GM12878 (cell line): ENCODE data around the gene ZNF18. TPM values are rescaled to one million over a fixed set of nuclear protein-coding genes. Genes with fewer than 3 reads are reported as not detected.

Experiments
- ATAC-seq: fragments of 200-7000 bp; cut with Tn5 transposase; 3 replicates; pipeline ENCODE4 v1.9.1; 2020; ENCODE audit warnings: mild to moderate bottlenecking, moderate library complexity
- BruUV-seq: library from RNA; stranded (reverse); fragments of 400-500 nt; replicated peaks from 2 replicates; lab custom pipeline; 2021; lab: Mats Ljungman, UMichigan
- CTCF ChIA-PET: fragments of 300-600 bp; sonication (Branson Sonifier 250); formaldehyde crosslinking; extraction: SDS; loops from one replicate; lab custom pipeline; 2021; ENCODE audit warnings: inconsistent platforms; lab: Yijun Ruan, JAX
- POLR2A ChIA-PET: fragments of 350-600 bp; formaldehyde crosslinking; extraction: SDS; loops from one replicate; lab custom pipeline; 2021; ENCODE audit warnings: inconsistent platforms; lab: Charles Lee
- RAD21 ChIA-PET: fragments of 300-600 bp; sonication (Branson Sonifier 250); formaldehyde crosslinking; loops from one replicate; lab custom pipeline; 2023; ENCODE audit warnings: antibody characterized with exemption; ENCODE audit not compliant: unreplicated experiment; lab: Charles Lee
- SMC1A ChIA-PET: fragments of 300-600 bp; sonication (Branson Sonifier 250); formaldehyde crosslinking; loops from one replicate; lab custom pipeline; 2023; ENCODE audit not compliant: unreplicated experiment, uncharacterized antibody; lab: Charles Lee
- DNase-seq: peaks from one replicate; pipeline ENCODE4 v3.0.0-alpha.2; 2011; ENCODE audit warnings: low read depth, low spot score
- FAIRE-seq: peaks from 3 replicates; lab custom pipeline; 2011; peaks lifted over from hg19 to GRCh38; lab: Jason Lieb, UNC
- H2AFZ ChIP-seq: 2 replicates; pipeline ENCODE4 v1.6.0; 2011; ENCODE audit warnings: low read depth, low read length, control low read depth; ENCODE audit not compliant: control insufficient read depth
- H3K27ac ChIP-seq: 2 replicates; pipeline ENCODE4 v1.5.1; 2011; ENCODE audit warnings: control low read depth; ENCODE audit not compliant: control insufficient read depth, insufficient read depth
- H3K27me3 ChIP-seq, 2 experiments: replicated peaks in 1 of 2; 2 replicates each; pipeline versions ENCODE4 v1.6.0 to v1.6.1; 2011; ENCODE audit warnings: low read length in 1 of 2; ENCODE audit not compliant: control insufficient read depth in 2 of 2, insufficient read depth in 2 of 2
- H3K36me3 ChIP-seq, 2 experiments: 2 replicates each; pipeline ENCODE4 v1.5.1; 2011; ENCODE audit warnings: low read length in 1 of 2; ENCODE audit not compliant: control insufficient read depth in 2 of 2, insufficient read depth in 2 of 2
- H3K4me1 ChIP-seq: 2 replicates; pipeline ENCODE4 v1.6.1; 2011; ENCODE audit warnings: mild to moderate bottlenecking, low read length, moderate library complexity, mixed read lengths; ENCODE audit not compliant: control insufficient read depth, insufficient read depth
- H3K4me2 ChIP-seq: 2 replicates; pipeline ENCODE4 v1.6.0; 2011; ENCODE audit warnings: control low read depth; ENCODE audit not compliant: control insufficient read depth, insufficient read depth
- H3K4me3 ChIP-seq: fragments of 200-600 bp; sonication (generic); 2 replicates; pipeline ENCODE4 v1.5.1; 2016
- H3K79me2 ChIP-seq: 2 replicates; pipeline ENCODE4 v1.6.0; 2011; ENCODE audit warnings: low read length; ENCODE audit not compliant: control insufficient read depth, insufficient read depth
- H3K9ac ChIP-seq: 2 replicates; pipeline ENCODE4 v1.8.0; 2011; ENCODE audit warnings: low read length, control low read depth, mixed read lengths; ENCODE audit not compliant: control insufficient read depth, insufficient read depth
- H3K9me3 ChIP-seq: replicated peaks from 3 replicates; pipeline ENCODE4 v1.5.1; 2011; ENCODE audit warnings: mild to moderate bottlenecking, low read length; ENCODE audit not compliant: control insufficient read depth, insufficient read depth
- H4K20me1 ChIP-seq: 2 replicates; pipeline ENCODE4 v1.6.0; 2011; ENCODE audit not compliant: control insufficient read depth, insufficient read depth
- JUND ChIP-seq: IDR thresholded peaks from 2 replicates; pipeline ENCODE4 v1.6.1; 2012; ENCODE audit warnings: low read depth, mild to moderate bottlenecking, low read length, improper control_type of control experiment, moderate library complexity
- NFIC ChIP-seq: IDR thresholded peaks from 2 replicates; pipeline ENCODE4 v1.6.1; 2012; ENCODE audit warnings: low read depth, mild to moderate bottlenecking, inconsistent platforms, low read length, moderate library complexity
- NFXL1 ChIP-seq: fragments of 450-650 bp; IDR thresholded peaks from 2 replicates; pipeline ENCODE4 v1.6.1; 2017; ENCODE audit warnings: antibody characterized with exemption, mild to moderate bottlenecking, borderline replicate concordance
- NFYB ChIP-seq: IDR thresholded peaks from 2 replicates; pipeline ENCODE4 v1.6.1; 2011; ENCODE audit warnings: low read depth, mild to moderate bottlenecking, low read length, improper control_type of control experiment, moderate library complexity; ENCODE audit not compliant: insufficient read depth
- NR2C1 ChIP-seq: fragments of 450-650 bp; IDR thresholded peaks from 2 replicates; pipeline ENCODE4 v1.6.1; 2017; ENCODE audit warnings: antibody characterized with exemption, mild to moderate bottlenecking, moderate library complexity
- POU2F2 ChIP-seq: IDR thresholded peaks from 3 replicates; pipeline ENCODE4 v1.6.1; 2011; ENCODE audit warnings: low read depth, mild to moderate bottlenecking, low read length, borderline replicate concordance
- SREBF1 ChIP-seq: IDR thresholded peaks from 2 replicates; pipeline ENCODE4 v1.6.1; 2012; ENCODE audit warnings: mild to moderate bottlenecking, low read length
- STAT1 ChIP-seq: fragments of 450-650 bp; conservative IDR thresholded peaks from 2 replicates; pipeline ENCODE4 v1.6.1; 2014; ENCODE audit warnings: antibody characterized with exemption, mild to moderate bottlenecking
- TCF12 ChIP-seq: IDR thresholded peaks from 2 replicates; pipeline ENCODE4 v1.6.1; 2011; ENCODE audit warnings: low read depth, mild to moderate bottlenecking, low read length
- ZBED1 ChIP-seq: IDR thresholded peaks from 2 replicates; pipeline ENCODE4 v1.6.1; 2016; ENCODE audit warnings: borderline replicate concordance
- WGBS: methylation state at CpG from one replicate; pipeline ENCODE4 v1.1.6; 2016; ENCODE audit warnings: low lambda C conversion rate; ENCODE audit not compliant: insufficient replicate concordance, insufficient coverage; ENCODE audit errors: missing lambda C conversion rate; 5-methylcytosine and 5-hydroxymethylcytosine counted together
- in situ Hi-C: fragments of 300-500 bp; cut with MboI; formaldehyde crosslinking; loops from 9 replicates; pipeline ENCODE4 v1.14.3; 2018; ENCODE audit warnings: mixed read lengths
- intact Hi-C: fragments of 100-400 bp; cut with micrococcal nuclease; formaldehyde crosslinking; loops from one replicate; pipeline ENCODE4 v1.14.2; 2022; ENCODE audit not compliant: unreplicated experiment
- polyA plus RNA-seq, 11 experiments: library from polyadenylated mRNA; depleted of rRNA in 4 of 11; unstranded in 6 of 11; stranded (reverse) in 5 of 11; fragments of >200 nt; fragmentation: Nextera tagmentation in 4 of 11; fragmentation: Illumina TruSeq in 1 of 11; extraction: Ambion mirVana in 4 of 11; extraction: Trizol in 1 of 11; gene quantifications; 1 replicate in 1 of 11; 2 replicates in 10 of 11; pipeline versions ENCODE4 v1.2.1 to v1.2.3, GENCODE V29; 2011 to 2016; ENCODE audit warnings: inconsistent platforms in 2 of 11, missing spikeins in 2 of 11, low read depth in 1 of 11
- total RNA-seq, 4 experiments: library from RNA; depleted of rRNA in 3 of 4; stranded (reverse); fragments of >200 nt in 3 of 4; fragmentation: Illumina TruSeq in 1 of 4; extraction: Trizol in 1 of 4; gene quantifications; 2 replicates each; pipeline versions ENCODE4 v1.2.1 to v1.2.3, GENCODE V29; 2013 to 2021
- TF ChIP-seq, protein P1 (sequence below): fragments of 450-650 bp; IDR thresholded peaks from 2 replicates; pipeline ENCODE4 v1.6.1; 2018; ENCODE audit warnings: borderline replicate concordance, mild to moderate bottlenecking; ENCODE audit not compliant: partially characterized antibody

The ZNF18 gene
- total and polyA plus RNA-seq, 10 of the 15 experiments (the other 5 are each of a cell fraction or from before 2014, with no cell fraction given) = 4.6 to 10.2 (median 9.1) TPM

DNA sequence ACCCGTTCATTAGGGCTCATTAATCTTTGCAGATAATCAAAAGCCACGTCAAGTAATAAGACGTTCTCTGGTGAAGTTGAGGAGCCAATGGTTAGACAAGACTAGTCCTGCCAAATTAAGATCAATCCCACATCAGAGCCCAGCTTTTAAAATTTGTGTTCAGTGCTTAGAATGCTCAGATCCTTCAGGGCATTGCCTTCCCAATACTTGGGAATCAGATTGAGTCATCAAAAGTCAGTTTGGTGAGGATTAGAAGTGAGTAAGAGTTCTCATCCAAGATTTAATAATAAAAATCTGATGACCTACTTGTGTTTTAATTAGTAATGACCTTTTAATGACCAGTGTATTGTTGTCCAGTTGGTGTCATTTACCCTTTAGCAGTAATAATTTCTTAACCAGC, 43.2 kb upstream of the ZNF18 start:
- no peaks in the 10 kb centered on the region for H3K4me1 ChIP-seq
- WGBS = 95% methylated on average over 3 of the region's 3 CpGs
- no peak overlapping the region for H3K9ac ChIP-seq
- SMC1A ChIA-PET = no interaction called here
- no peaks in the 10 kb centered on the region for H3K36me3 ChIP-seq
- RAD21 ChIA-PET = no interaction called here
- no peaks in the 10 kb centered on the region for H4K20me1 ChIP-seq
- ATAC-seq (no peak), FAIRE-seq (no peak), DNase-seq (no peak)
- H3K9me3 ChIP-seq = no peaks in the 10 kb centered on the region
- CTCF ChIA-PET = interaction anchor here (0.6 kb wide), 1 partner anchor 10 kb away, joined by 4 read pairs; no protein-coding TSS in a partner anchor
- intact Hi-C loops = no loop called here
- POLR2A ChIA-PET = interaction anchor here (1.3 kb wide), 1 partner anchor 18 kb away, joined by 3 read pairs; no protein-coding TSS in a partner anchor
- H3K27ac ChIP-seq = no peak overlapping the region
- TF ChIP-seq NFYB = no peak
- TF ChIP-seq, protein P1, sequence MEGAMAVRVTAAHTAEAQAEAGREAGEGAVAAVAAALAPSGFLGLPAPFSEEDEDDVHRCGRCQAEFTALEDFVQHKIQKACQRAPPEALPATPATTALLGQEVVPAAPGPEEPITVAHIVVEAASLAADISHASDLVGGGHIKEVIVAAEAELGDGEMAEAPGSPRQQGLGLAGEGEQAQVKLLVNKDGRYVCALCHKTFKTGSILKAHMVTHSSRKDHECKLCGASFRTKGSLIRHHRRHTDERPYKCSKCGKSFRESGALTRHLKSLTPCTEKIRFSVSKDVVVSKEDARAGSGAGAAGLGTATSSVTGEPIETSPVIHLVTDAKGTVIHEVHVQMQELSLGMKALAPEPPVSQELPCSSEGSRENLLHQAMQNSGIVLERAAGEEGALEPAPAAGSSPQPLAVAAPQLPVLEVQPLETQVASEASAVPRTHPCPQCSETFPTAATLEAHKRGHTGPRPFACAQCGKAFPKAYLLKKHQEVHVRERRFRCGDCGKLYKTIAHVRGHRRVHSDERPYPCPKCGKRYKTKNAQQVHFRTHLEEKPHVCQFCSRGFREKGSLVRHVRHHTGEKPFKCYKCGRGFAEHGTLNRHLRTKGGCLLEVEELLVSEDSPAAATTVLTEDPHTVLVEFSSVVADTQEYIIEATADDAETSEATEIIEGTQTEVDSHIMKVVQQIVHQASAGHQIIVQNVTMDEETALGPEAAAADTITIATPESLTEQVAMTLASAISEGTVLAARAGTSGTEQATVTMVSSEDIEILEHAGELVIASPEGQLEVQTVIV = no peak
- no peak for TF ChIP-seq NFXL1
- no peak for TF ChIP-seq ZBED1
- no peak for TF ChIP-seq TCF12
- no peak for TF ChIP-seq NFIC
- TF ChIP-seq POU2F2 = no peak
- no peak for TF ChIP-seq STAT1
- TF ChIP-seq NR2C1 = no peak
- no peak for TF ChIP-seq JUND
- no peak for TF ChIP-seq SREBF1
- in situ Hi-C loops = no loop called here
- no peak overlapping the region for H2AFZ ChIP-seq
- no TSS peak for BruUV-seq
- no peaks in the 10 kb centered on the region for H3K27me3 ChIP-seq
- peaks cover 2% of the 10 kb centered on the region for H3K79me2 ChIP-seq
- H3K4me3 ChIP-seq = no peak overlapping the region
- H3K4me2 ChIP-seq = no peak overlapping the region
